Aortic smooth muscle cell (primary cell): ENCODE data around the gene ITM2A. TPM values are rescaled to one million over a fixed set of nuclear protein-coding genes. Genes with fewer than 3 reads are reported as not detected.

Experiments
- total RNA-seq: library from RNA; depleted of rRNA; stranded (reverse); fragments of >200 nt; gene quantifications from 2 replicates; pipeline ENCODE4 v1.2.3, GENCODE V29; 2014

The ITM2A gene
- total RNA-seq: 0.13 and 1.4 TPM in 2 replicates

GRCh38 chrX:79366873-79367749, at the start of gene ITM2A:
ITM2A (minus strand) TSS chrX:79367334; CDS start chrX:79367215, 119 bp downstream.

Other genes starting within 250 kb of the ITM2A start
- gene GPR174, start 222.6 kb downstream of the ITM2A start, total RNA-seq: not detected in 2 replicates